IMR-90 (cell line): ENCODE measurements around the gene ZNF346.

ENCODE experiments used
- BHLHE40 ChIP-seq: fragments of 150-350 bp; IDR thresholded peaks from 2 replicates; pipeline ENCODE4 v1.6.1; 2016; ENCODE audit warnings: mild to moderate bottlenecking, low read depth, low read length
- CEBPB ChIP-seq: IDR thresholded peaks from 2 replicates; pipeline ENCODE4 v1.6.1; 2012; ENCODE audit warnings: low read depth, low read length, improper control_type of control experiment
- CHD1 ChIP-seq: IDR thresholded peaks from 2 replicates; pipeline ENCODE4 v1.6.1; 2012; ENCODE audit warnings: low read depth, low read length, improper control_type of control experiment
- CTCF ChIP-seq: conservative IDR thresholded peaks from 2 replicates; pipeline ENCODE4 v1.5.1; 2012; ENCODE audit warnings: mild to moderate bottlenecking, low read depth, low read length, improper control_type of control experiment
- ELK1 ChIP-seq: fragments of 150-350 bp; IDR thresholded peaks from 2 replicates; pipeline ENCODE4 v1.6.1; 2016; ENCODE audit warnings: low read depth, mild to moderate bottlenecking, low read length, moderate library complexity, borderline replicate concordance
- MAZ ChIP-seq: IDR thresholded peaks from 2 replicates; pipeline ENCODE4 v1.6.1; 2012; ENCODE audit warnings: low read depth, mild to moderate bottlenecking, low read length, improper control_type of control experiment, moderate library complexity, borderline replicate concordance
- MXI1 ChIP-seq: IDR thresholded peaks from 2 replicates; pipeline ENCODE4 v1.6.1; 2012; ENCODE audit warnings: low read depth, mild to moderate bottlenecking, low read length, moderate library complexity, borderline replicate concordance
- POLR2A ChIP-seq: IDR thresholded peaks from 2 replicates; pipeline ENCODE4 v1.6.1; 2012; ENCODE audit warnings: mild to moderate bottlenecking, low read depth, low read length
- RAD21 ChIP-seq: IDR thresholded peaks from 2 replicates; pipeline ENCODE4 v1.6.1; 2012; ENCODE audit warnings: low read length, improper control_type of control experiment
- RFX5 ChIP-seq: IDR thresholded peaks from 2 replicates; pipeline ENCODE4 v1.8.0; 2012; ENCODE audit warnings: low read depth, mild to moderate bottlenecking, low read length, moderate library complexity

GRCh38 chr5:177045631-177046030 lies 23.1 kb downstream of the ZNF346 start:
- TF ChIP-seq CTCF (no peak), MAZ (no peak), MXI1 (no peak), POLR2A (no peak), BHLHE40 (no peak), CHD1 (no peak), RAD21 (no peak), CEBPB (no peak), RFX5 (no peak), ELK1 (no peak)
